Kidney epithelial cell (primary cell): ENCODE results near the gene COPB1. TPM values are rescaled to one million over a fixed set of nuclear protein-coding genes. Genes with fewer than 3 reads are reported as not detected.

Source experiments
- DNase-seq: peaks from one replicate; pipeline ENCODE4 v3.0.0-alpha.2; 2010; ENCODE audit warnings: low read depth
- H3K27me3 ChIP-seq: 2 replicates; pipeline ENCODE4 v1.6.0; 2011; ENCODE audit warnings: low read length; ENCODE audit not compliant: control insufficient read depth, insufficient read depth
- H3K36me3 ChIP-seq: 2 replicates; pipeline ENCODE4 v1.5.1; 2011; ENCODE audit warnings: low read length; ENCODE audit not compliant: control insufficient read depth, insufficient read depth
- H3K4me3 ChIP-seq: 2 replicates; pipeline ENCODE4 v1.5.1; 2011; ENCODE audit warnings: low read depth, mild to moderate bottlenecking, control low read depth, low read length
- CTCF ChIP-seq: IDR thresholded peaks from 2 replicates; pipeline ENCODE4 v1.5.1; 2011; ENCODE audit warnings: mild to moderate bottlenecking, moderate library complexity, low read length, control low read depth, inconsistent platforms; ENCODE audit not compliant: insufficient read depth, poor library complexity, severe bottlenecking
- total RNA-seq: library from RNA; depleted of rRNA; stranded (reverse); fragments of >200 nt; gene quantifications from 2 replicates; pipeline ENCODE4 v1.2.3, GENCODE V29; 2015

Gene COPB1
- total RNA-seq, 1 donor from 2014 or later, result 131 TPM

- DNase-seq, result no peak
- no peak for TF ChIP-seq CTCF
- H3K36me3 ChIP-seq, result peaks cover 1% of the 10 kb centered on the region
Measured at GRCh38 chr11:14458377-14458776, 41.2 kb downstream of the COPB1 start.

GRCh38 chr11:14455648-14456430, 43.8 kb downstream of the COPB1 start:
- Histone ChIP-seq H3K4me3 (no peak overlapping the region), H3K36me3 (no peaks in the 10 kb centered on the region), H3K27me3 (no peaks in the 10 kb centered on the region)
- no peak for DNase-seq
- TF ChIP-seq CTCF, result no peak

More at GRCh38 chr11:14458377-14458776, 41.2 kb downstream of the COPB1 start:
- H3K4me3 ChIP-seq, result no peak overlapping the region
- no peaks in the 10 kb centered on the region for H3K27me3 ChIP-seq

GRCh38 chr11:14454861-14455632, 44.6 kb downstream of the COPB1 start:
- DNase-seq, result no peak
- no peak overlapping the region for H3K4me3 ChIP-seq
- H3K36me3 ChIP-seq, result no peaks in the 10 kb centered on the region
- TF ChIP-seq CTCF, result peak; percentile 55
- no peaks in the 10 kb centered on the region for H3K27me3 ChIP-seq

GRCh38 chr11:14451825-14452224, 47.8 kb downstream of the COPB1 start:
- no peak for TF ChIP-seq CTCF
- no peaks in the 10 kb centered on the region for H3K36me3 ChIP-seq
- H3K4me3 ChIP-seq, result no peak overlapping the region
- H3K27me3 ChIP-seq, result no peaks in the 10 kb centered on the region
- DNase-seq, result no peak

- DNase-seq, result no peak
Measured at GRCh38 chr11:14449302-14449714, 50.3 kb downstream of the COPB1 start.

More at GRCh38 chr11:14449302-14449714, 50.3 kb downstream of the COPB1 start:
- Histone ChIP-seq H3K36me3 (no peaks in the 10 kb centered on the region), H3K4me3 (no peak overlapping the region), H3K27me3 (no peaks in the 10 kb centered on the region)
- no peak for TF ChIP-seq CTCF
